ENCODE measurements around the gene EFCAB6. TPM values are rescaled to one million over a fixed set of nuclear protein-coding genes. Genes with fewer than 3 reads are reported as not detected.

Gene EFCAB6
- total and polyA plus RNA-seq, 9 of the 15 experiments (the other 6 are each of a cell fraction or from before 2014, with no cell fraction given): 0.06 TPM; not detected in 8

DNA sequence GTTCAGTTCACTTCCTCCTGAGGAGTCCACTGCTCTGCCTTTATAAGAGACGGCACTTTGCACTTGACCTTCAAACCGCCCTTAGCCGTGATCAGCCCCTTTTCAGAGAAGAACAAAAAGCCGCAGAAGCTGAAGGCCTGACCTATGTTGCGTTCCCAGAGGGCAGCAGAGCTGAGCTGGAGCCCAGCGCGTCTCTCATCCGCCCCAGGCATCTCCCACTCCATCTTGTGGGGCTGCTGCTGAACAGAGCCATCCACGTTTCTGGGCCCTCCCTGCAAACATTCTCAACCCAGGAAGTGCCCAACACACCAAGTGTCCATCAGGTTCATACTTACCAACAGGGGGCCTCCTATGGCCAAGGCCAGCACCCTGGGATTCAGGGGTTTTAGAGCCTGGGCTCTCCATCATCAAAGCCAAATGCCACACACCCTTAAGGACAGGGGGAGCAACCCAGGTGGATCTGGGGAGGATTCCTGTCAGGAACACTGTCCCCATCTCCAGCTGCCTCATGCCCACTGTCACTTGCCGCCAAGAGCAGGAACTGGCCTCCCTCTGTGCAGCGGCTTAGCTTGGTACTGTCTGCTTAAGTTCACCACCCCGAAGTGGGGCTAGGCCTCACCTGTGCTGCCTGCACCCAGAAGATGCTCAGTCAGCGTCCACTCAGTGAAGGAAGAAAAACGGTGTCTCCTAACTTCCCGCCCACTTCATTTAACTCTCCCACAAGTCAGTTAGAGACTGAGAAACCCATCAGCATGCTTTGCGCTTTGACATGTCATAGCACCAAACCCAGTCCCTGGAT, 16.0 kb upstream of the EFCAB6 start:
- Histone ChIP-seq H3K9ac (ENCODE audit: insufficient read depth in 1 of 2, low read depth in 2 of 2, low read length in 2 of 2) (no peak overlapping the region), H4K20me1 (replicated peaks; ENCODE audit: control insufficient read depth, insufficient read depth, low read length) (no peaks in the 10 kb centered on the region; the same call in none of the 2 replicates), H3K27ac (ENCODE audit: extremely low read depth, low read depth, low read length) (no peak overlapping the region), H3K4me2 (ENCODE audit: insufficient read depth, low read length) (no peak overlapping the region), H3K36me3 (ENCODE audit: control insufficient read depth, insufficient read depth, low read length) (no peaks in the 10 kb centered on the region), H3K27me3 (ENCODE audit: control insufficient read depth in 2 of 2, insufficient read depth in 2 of 2, low read length in 2 of 2) (peaks cover 6 to 58% of the 10 kb centered on the region in 2 experiments; a peak in 4 of 5 replicates), H3K9me1 (ENCODE audit: control insufficient read depth, insufficient read depth, low read length) (no peaks in the 10 kb centered on the region), H2AFZ (ENCODE audit: low read depth, low read length) (no peak overlapping the region), H3K9me3 (replicated peaks; ENCODE audit: control insufficient read depth, insufficient read depth, low read depth, low read length) (no peaks in the 10 kb centered on the region), H3K4me1 (replicated peaks in 1 of 2; ENCODE audit: control insufficient read depth in 2 of 2, insufficient read depth in 2 of 2, low read length in 2 of 2) (no peaks in the 10 kb centered on the region; a peak in 1 of 5 replicates), H3K4me3 (no peak overlapping the region), H3K79me2 (ENCODE audit: control insufficient read depth, insufficient read depth, low read length) (no peaks in the 10 kb centered on the region)
- DNase-seq (ENCODE audit: extremely low read depth in 1 of 4, low spot score in 3 of 4) (no peak), FAIRE-seq (no peak), ATAC-seq (0 out of 3 replicates have a peak, but pooled peaks have one; percentile 23)
- POLR2A ChIA-PET: no interaction called here
- intact Hi-C loops (cut with micrococcal nuclease) (no loop called here), in situ Hi-C loops (cut with MboI) (no loop called here)
- BruUV-seq (replicated peaks): no TSS peak
- 4% methylated on average over 16 of the region's 16 CpGs for WGBS (ENCODE audit: insufficient coverage, low coverage, missing lambda C conversion rate)
- TF ChIP-seq, protein P1, sequence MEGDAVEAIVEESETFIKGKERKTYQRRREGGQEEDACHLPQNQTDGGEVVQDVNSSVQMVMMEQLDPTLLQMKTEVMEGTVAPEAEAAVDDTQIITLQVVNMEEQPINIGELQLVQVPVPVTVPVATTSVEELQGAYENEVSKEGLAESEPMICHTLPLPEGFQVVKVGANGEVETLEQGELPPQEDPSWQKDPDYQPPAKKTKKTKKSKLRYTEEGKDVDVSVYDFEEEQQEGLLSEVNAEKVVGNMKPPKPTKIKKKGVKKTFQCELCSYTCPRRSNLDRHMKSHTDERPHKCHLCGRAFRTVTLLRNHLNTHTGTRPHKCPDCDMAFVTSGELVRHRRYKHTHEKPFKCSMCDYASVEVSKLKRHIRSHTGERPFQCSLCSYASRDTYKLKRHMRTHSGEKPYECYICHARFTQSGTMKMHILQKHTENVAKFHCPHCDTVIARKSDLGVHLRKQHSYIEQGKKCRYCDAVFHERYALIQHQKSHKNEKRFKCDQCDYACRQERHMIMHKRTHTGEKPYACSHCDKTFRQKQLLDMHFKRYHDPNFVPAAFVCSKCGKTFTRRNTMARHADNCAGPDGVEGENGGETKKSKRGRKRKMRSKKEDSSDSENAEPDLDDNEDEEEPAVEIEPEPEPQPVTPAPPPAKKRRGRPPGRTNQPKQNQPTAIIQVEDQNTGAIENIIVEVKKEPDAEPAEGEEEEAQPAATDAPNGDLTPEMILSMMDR (IDR thresholded peaks at IDR 0.05 in 2 of 3, conservative IDR thresholded peaks at IDR 0.05 in 1 of 3; ENCODE audit: insufficient read depth in 2 of 3, low read depth in 1 of 3, low read length in 3 of 3): peak in 2 of 3 experiments; percentile 11 to 17; a peak in 1 of 6 replicates
- no peak for TF ChIP-seq RHOXF2B (CRISPR knock-in tag; conservative IDR thresholded peaks at IDR 0.05)
- CTCF ChIA-PET (ENCODE audit: low intra/inter-chr PET ratio): no interaction called here

Measured in K562 (cell line).